Natural killer cell treated with Interleukin-12 subunit alpha and Interleukin-12 subunit beta and Interleukin-15 and Interleukin-18, amount 100 ng/mL, for 72 hours (primary cell): ENCODE data around the gene MON2. TPM values are rescaled to one million over a fixed set of nuclear protein-coding genes. Genes with fewer than 3 reads are reported as not detected.

Experiments
- ATAC-seq, 2 donors: fragments of 150-1000 bp; cut with Tn5 transposase in 1 of 2; sonication (Bioruptor Pico), chemical (Tn5 transposase) in 1 of 2; 2 replicates each; pipeline ENCODE4 v1.10.0; 2021
- DNase-seq: peaks from one replicate; pipeline ENCODE4 v3.0.0; 2022; ENCODE audit warnings: low spot score
- H3K27ac Mint-ChIP-seq, 2 donors: 1 replicate in 1 of 2; 2 replicates in 1 of 2; pipeline ENCODE4 v1.8.0; 2022; ENCODE audit warnings: mixed read lengths in 2 of 2, mild to moderate bottlenecking in 1 of 2, moderate library complexity in 1 of 2
- H3K27me3 Mint-ChIP-seq, 2 donors: 1 replicate in 1 of 2; 2 replicates in 1 of 2; pipeline ENCODE4 v1.8.0; 2022; ENCODE audit warnings: mixed read lengths in 2 of 2
- H3K36me3 Mint-ChIP-seq: one replicate; pipeline ENCODE4 v1.8.0; 2022; ENCODE audit warnings: mixed read lengths
- H3K4me1 Mint-ChIP-seq, 2 donors: 1 replicate in 1 of 2; 2 replicates in 1 of 2; pipeline ENCODE4 v1.8.0; 2022; ENCODE audit warnings: low read depth in 2 of 2, mixed read lengths in 2 of 2, mild to moderate bottlenecking in 1 of 2
- H3K4me3 Mint-ChIP-seq: one replicate; pipeline ENCODE4 v1.8.0; 2022; ENCODE audit warnings: mixed read lengths
- H3K9me3 Mint-ChIP-seq: 2 replicates; pipeline ENCODE4 v1.8.0; 2022; ENCODE audit warnings: mixed read lengths
- total RNA-seq, 2 donors: library from RNA; stranded (reverse); gene quantifications; one replicate each; pipeline ENCODE4 v1.2.3, GENCODE V29; 2022

MON2 gene
- total RNA-seq, 2 donors from 2014 or later: 80.1 to 89.9 TPM

DNA sequence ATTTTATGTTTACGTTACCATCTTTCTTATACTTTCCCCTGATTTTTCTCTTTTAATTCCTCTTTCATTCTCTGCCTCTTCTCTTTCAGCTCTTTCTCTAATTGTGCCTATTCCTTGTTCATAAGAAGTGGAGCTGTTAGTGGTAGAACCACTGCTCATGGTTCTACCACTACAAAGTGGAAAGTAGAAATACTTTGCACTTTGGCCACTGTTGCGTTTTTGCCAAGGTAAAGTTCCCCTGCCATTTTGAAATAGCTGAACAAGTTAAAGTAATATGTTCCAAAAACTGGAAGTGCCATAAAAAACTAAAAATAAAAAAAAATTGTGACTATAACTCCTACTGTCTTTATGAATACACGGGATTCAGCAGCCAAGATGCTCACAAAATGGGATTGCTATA, 130.6 kb downstream of the MON2 start:
- no peak overlapping the region for H3K27ac Mint-ChIP-seq
- ATAC-seq (no peak), DNase-seq (no peak)
- H3K36me3 Mint-ChIP-seq: no peaks in the 10 kb centered on the region
- H3K4me3 Mint-ChIP-seq: no peak overlapping the region
- peaks cover 8 to 15% of the 10 kb centered on the region in 2 donors for H3K4me1 Mint-ChIP-seq
- no peaks in the 10 kb centered on the region for H3K27me3 Mint-ChIP-seq
- no peaks in the 10 kb centered on the region for H3K9me3 Mint-ChIP-seq

- no peak for ATAC-seq
- no peak overlapping the region for H3K4me3 Mint-ChIP-seq
- H3K27ac Mint-ChIP-seq: no peak overlapping the region
- H3K36me3 Mint-ChIP-seq: no peaks in the 10 kb centered on the region
- no peaks in the 10 kb centered on the region for H3K27me3 Mint-ChIP-seq
- no peak for DNase-seq
- peaks cover 11 to 17% of the 10 kb centered on the region in 2 donors for H3K4me1 Mint-ChIP-seq
- H3K9me3 Mint-ChIP-seq: no peaks in the 10 kb centered on the region
Observed at GRCh38 chr12:62598846-62599245, 132.2 kb downstream of the MON2 start.

GRCh38 chr12:62599854-62600437, 133.3 kb downstream of the MON2 start:
- Mint-ChIP-seq H3K27me3 (no peaks in the 10 kb centered on the region), H3K27ac (peak overlapping the region; percentile 2 to 100), H3K36me3 (no peaks in the 10 kb centered on the region), H3K4me3 (no peak overlapping the region), H3K9me3 (no peaks in the 10 kb centered on the region), H3K4me1 (peaks cover 19 to 28% of the 10 kb centered on the region in 2 donors)
- ATAC-seq (no peak), DNase-seq (no peak)

DNA sequence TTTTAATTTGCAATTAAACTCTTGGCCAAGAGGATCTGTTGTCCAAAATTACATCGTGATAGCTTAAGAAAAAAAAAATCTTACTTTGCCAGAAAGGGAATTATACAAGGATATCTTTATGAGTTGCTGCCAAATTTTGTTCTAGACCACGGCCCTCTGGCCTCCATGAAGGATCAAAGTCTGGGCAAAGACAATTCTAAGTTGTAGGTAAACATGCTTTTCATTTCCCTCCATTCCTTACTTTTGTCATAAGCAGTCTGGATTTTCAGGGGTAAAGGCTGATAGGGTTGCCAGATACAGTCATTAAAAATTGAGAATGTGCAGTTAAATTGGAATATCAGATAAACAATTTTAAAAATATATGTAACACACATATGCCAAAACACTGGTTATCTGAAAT, 135.1 kb downstream of the MON2 start:
- Mint-ChIP-seq H3K4me1 (peaks cover 30 to 46% of the 10 kb centered on the region in 2 donors), H3K4me3 (peak overlapping the region; percentile 91), H3K27ac (peak overlapping the region; percentile 100), H3K36me3 (no peaks in the 10 kb centered on the region), H3K27me3 (no peaks in the 10 kb centered on the region), H3K9me3 (no peaks in the 10 kb centered on the region)
- ATAC-seq (no peak), DNase-seq (no peak)

- Mint-ChIP-seq H3K4me3 (peak overlapping the region; percentile 91), H3K27me3 (no peaks in the 10 kb centered on the region), H3K27ac (peak overlapping the region; percentile 100), H3K36me3 (no peaks in the 10 kb centered on the region), H3K9me3 (no peaks in the 10 kb centered on the region), H3K4me1 (peaks cover 30 to 50% of the 10 kb centered on the region in 2 donors)
- peak; percentile 93 for DNase-seq
- peak; percentile 81 to 83 for ATAC-seq
Observed at GRCh38 chr12:62602255-62603060, 135.8 kb downstream of the MON2 start.

DNA sequence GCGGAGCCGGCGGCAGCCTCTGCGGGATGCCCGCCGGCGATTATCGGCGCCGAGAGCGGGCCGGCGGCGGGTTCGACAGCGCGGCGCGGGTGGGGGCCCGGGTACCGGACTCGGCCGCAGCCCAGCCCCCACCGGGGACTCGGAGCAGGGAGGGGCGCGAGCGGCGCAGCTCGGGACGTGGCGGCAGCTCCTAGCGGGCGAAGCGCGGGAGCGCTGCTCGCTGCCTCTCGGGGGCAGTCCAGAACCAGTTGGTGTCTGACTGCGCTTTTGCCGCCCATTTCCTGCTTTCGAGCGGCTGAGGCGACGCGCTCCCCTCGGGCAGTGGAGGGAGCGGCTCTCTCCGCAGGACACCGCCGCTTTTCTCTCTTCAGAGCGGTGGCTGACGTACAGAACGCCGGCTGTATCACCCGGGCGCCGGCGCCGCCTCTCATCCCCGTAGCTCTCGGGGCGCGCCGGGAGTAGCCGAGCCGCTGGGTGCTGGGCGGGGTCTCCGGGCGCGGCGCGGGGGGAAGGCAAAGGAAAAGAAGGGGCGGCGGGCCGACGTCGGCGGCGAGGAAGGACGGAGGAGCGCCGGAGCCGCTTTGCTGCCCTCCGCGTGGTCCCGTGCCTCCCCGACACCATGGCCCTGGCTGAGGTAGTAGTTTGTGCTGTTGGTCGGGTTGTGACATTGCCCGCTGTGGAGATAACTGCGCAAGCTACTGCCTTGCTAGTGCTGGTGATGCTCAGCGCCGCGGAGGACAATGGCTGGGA, 136.6 kb downstream of the MON2 start:
- peaks cover 30 to 50% of the 10 kb centered on the region in 2 donors for H3K4me1 Mint-ChIP-seq
- ATAC-seq (peak; percentile 86 to 87), DNase-seq (peak; percentile 89)
- H3K27me3 Mint-ChIP-seq: no peaks in the 10 kb centered on the region
- H3K27ac Mint-ChIP-seq: peak overlapping the region; percentile 100
- H3K36me3 Mint-ChIP-seq: no peaks in the 10 kb centered on the region
- H3K9me3 Mint-ChIP-seq: no peaks in the 10 kb centered on the region
- H3K4me3 Mint-ChIP-seq: peak overlapping the region; percentile 91

- DNase-seq (peak; percentile 93), ATAC-seq (no peak)
- Mint-ChIP-seq H3K4me1 (peaks cover 30 to 50% of the 10 kb centered on the region in 2 donors), H3K4me3 (peak overlapping the region; percentile 91), H3K36me3 (no peaks in the 10 kb centered on the region), H3K27me3 (no peaks in the 10 kb centered on the region), H3K27ac (peak overlapping the region; percentile 97 to 100), H3K9me3 (no peaks in the 10 kb centered on the region)
Observed at GRCh38 chr12:62603811-62604098, 137.1 kb downstream of the MON2 start.

DNA sequence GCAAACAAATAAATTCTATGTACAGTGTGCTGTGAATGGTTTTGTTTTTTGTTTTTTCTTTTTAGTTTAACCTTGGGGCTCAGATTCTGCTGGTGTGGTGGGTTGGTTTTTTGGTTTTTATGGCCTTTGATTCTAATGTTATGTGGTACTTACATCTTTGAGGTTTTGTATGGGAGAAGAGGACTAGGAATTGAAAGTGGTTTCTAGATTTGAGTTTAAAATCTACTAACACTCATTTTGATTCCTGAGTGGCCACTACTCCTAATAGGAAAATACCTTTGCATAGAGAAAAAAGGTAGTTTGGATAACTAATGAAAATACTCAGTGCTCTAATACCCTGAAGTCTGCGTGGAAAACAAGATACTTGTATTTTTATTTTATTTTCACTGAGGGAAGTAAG, 137.7 kb downstream of the MON2 start:
- no peaks in the 10 kb centered on the region for H3K9me3 Mint-ChIP-seq
- ATAC-seq (no peak), DNase-seq (no peak)
- no peaks in the 10 kb centered on the region for H3K27me3 Mint-ChIP-seq
- H3K36me3 Mint-ChIP-seq: no peaks in the 10 kb centered on the region
- peaks cover 30 to 55% of the 10 kb centered on the region in 2 donors for H3K4me1 Mint-ChIP-seq
- peak overlapping the region; percentile 91 for H3K4me3 Mint-ChIP-seq
- peak overlapping the region; percentile 97 to 100 for H3K27ac Mint-ChIP-seq

DNA sequence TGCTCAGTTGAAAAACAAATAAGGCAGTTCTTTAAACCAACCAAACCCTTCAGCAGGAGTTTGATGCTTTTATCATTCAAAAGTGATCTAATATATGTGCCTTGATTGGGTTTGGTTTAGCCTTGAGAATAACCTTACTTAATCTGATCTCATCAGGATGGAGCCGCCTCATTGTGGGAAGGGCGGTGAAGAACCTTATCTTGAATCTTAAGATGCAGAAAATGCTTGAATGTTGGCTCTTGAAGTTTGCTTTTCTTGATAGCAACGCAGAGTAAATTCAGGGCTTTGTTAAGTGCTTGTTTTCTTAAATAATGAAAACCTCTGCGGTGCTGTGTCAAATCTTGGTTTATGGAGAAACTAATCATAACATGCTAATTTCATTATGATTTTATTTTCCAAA, 138.2 kb downstream of the MON2 start:
- Mint-ChIP-seq H3K27ac (peak overlapping the region; percentile 97 to 100), H3K36me3 (no peaks in the 10 kb centered on the region), H3K4me1 (peaks cover 30 to 56% of the 10 kb centered on the region in 2 donors), H3K4me3 (peak overlapping the region; percentile 91), H3K9me3 (no peaks in the 10 kb centered on the region), H3K27me3 (no peaks in the 10 kb centered on the region)
- no peak for DNase-seq
- no peak for ATAC-seq

DNA sequence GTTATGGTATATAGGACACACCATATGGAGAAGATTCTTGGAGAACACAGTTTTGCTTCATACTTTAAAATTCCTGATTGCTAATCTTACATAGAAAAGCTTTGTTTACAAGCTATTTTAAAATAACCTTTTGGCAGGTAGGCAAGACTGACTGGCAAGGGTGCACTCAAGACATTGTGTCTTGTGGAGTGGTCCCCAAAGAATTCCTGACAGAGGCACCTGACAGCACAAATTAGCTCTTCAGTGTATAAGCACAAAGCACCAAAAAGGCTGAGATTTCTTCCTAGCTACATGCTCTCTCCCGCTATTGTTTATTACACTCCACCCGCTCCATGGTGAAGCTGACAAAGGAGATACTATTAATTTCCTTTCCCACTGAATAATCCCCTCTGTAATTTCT, 139.4 kb downstream of the MON2 start:
- DNase-seq (no peak), ATAC-seq (no peak)
- Mint-ChIP-seq H3K9me3 (no peaks in the 10 kb centered on the region), H3K27me3 (no peaks in the 10 kb centered on the region), H3K36me3 (no peaks in the 10 kb centered on the region), H3K27ac (peak overlapping the region in 1 of 2 donors; percentile 97), H3K4me3 (no peak overlapping the region), H3K4me1 (peaks cover 25 to 50% of the 10 kb centered on the region in 2 donors)

- DNase-seq (no peak), ATAC-seq (no peak)
- H3K36me3 Mint-ChIP-seq: no peaks in the 10 kb centered on the region
- H3K27me3 Mint-ChIP-seq: no peaks in the 10 kb centered on the region
- H3K27ac Mint-ChIP-seq: peak overlapping the region in 1 of 2 donors; percentile 63
- peaks cover 21 to 43% of the 10 kb centered on the region in 2 donors for H3K4me1 Mint-ChIP-seq
- H3K9me3 Mint-ChIP-seq: no peaks in the 10 kb centered on the region
- H3K4me3 Mint-ChIP-seq: no peak overlapping the region
Observed at GRCh38 chr12:62606654-62607053, 140.0 kb downstream of the MON2 start.

DNA sequence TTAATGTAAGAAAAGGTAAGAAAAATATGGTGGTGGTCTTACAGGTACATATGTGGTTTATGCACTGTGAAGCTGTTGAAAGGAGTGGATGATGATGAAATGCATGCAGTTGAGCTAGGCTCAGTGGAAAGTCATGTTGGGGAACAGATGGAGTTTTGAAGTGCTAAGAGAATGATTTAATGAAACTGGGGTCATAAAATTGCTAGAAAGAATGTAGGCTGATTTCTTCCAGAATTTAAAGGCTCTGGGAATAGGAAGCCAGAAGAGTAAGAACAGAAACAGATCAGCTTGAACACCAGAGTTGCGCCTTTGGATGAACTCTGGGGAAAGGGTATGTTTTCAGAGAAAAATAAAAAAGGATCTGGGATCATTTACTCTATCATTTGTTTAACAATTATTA, 146.5 kb downstream of the MON2 start:
- no peaks in the 10 kb centered on the region for H3K36me3 Mint-ChIP-seq

DNA sequence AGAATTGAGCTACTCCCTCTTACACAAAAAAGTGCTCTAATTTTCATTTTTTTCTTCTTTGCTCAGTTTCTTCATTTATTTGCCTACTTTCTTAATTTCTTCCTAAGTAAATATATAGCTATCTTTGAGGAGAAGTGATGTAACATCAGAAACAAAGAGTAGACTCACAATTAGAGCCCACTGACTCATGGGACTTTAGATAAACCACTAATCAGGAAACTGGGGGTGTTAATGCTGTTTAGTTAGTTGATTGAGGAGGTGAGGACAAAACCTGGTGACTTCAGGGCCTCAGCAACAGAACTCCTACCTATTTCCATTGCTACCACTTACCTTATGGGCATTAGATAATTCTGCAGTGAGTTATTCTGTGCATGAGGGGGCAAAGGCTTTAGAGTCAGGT, 151.7 kb downstream of the MON2 start:
- H3K9me3 Mint-ChIP-seq: no peaks in the 10 kb centered on the region

More for the DNA sequence above, 146.5 kb downstream of the MON2 start:
- H3K9me3 Mint-ChIP-seq: no peaks in the 10 kb centered on the region
- DNase-seq (no peak), ATAC-seq (no peak)
- H3K27ac Mint-ChIP-seq: no peak overlapping the region
- no peaks in the 10 kb centered on the region for H3K27me3 Mint-ChIP-seq
- H3K4me1 Mint-ChIP-seq: peaks cover 2 to 6% of the 10 kb centered on the region in 2 donors
- H3K4me3 Mint-ChIP-seq: no peak overlapping the region

DNA sequence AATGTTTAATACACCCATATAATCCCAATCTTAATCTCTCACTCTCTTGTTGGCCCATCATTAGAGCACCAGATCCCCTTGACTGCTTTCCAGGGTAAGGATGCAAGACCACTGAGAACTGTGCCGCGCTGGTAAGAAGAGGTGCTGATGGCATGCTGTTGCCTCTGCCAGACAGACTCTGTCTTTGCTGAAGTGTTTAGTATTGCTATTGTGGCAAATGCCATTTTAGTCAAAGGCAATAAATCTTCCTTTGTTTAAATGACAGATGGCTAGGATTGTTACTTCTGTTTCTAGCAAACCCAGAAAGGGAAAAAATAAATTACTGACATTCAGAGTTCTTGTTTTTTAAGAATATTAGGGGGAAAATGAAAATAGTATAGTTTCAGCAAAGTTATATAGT, 152.3 kb downstream of the MON2 start:
- ATAC-seq (no peak), DNase-seq (no peak)
- Mint-ChIP-seq H3K27me3 (peaks cover 0 to 5% of the 10 kb centered on the region in 2 donors), H3K27ac (no peak overlapping the region), H3K36me3 (no peaks in the 10 kb centered on the region), H3K4me3 (no peak overlapping the region), H3K9me3 (no peaks in the 10 kb centered on the region), H3K4me1 (no peaks in the 10 kb centered on the region)

More for the DNA sequence above, 151.7 kb downstream of the MON2 start:
- no peaks in the 10 kb centered on the region for H3K4me1 Mint-ChIP-seq
- ATAC-seq (no peak), DNase-seq (no peak)
- H3K36me3 Mint-ChIP-seq: no peaks in the 10 kb centered on the region
- no peak overlapping the region for H3K4me3 Mint-ChIP-seq
- H3K27ac Mint-ChIP-seq: no peak overlapping the region
- peaks cover 0 to 5% of the 10 kb centered on the region in 2 donors for H3K27me3 Mint-ChIP-seq
